SK-N-SH treated with all-trans-retinoic acid at 6 μM for 48 hours (cell line): ENCODE measurements around the gene ABCA9.

Experiments used
- ARNTL ChIP-seq: fragments of 450-650 bp; formaldehyde crosslinking; IDR thresholded peaks from 2 replicates; pipeline ENCODE4 v1.5.0; 2020; ENCODE audit warnings: low read depth, mild to moderate bottlenecking, moderate library complexity, borderline replicate concordance
- BACH2 ChIP-seq: fragments of 250-450 bp; sonication (Bioruptor Pico); IDR thresholded peaks from 2 replicates; pipeline ENCODE4 v1.9.0; 2021; ENCODE audit warnings: mild to moderate bottlenecking, borderline replicate concordance
- CREB5 ChIP-seq: fragments of 250-450 bp; sonication (Bioruptor Pico); IDR thresholded peaks from 2 replicates; pipeline ENCODE4 v1.5.1; 2020; ENCODE audit warnings: low read depth, mild to moderate bottlenecking, moderate library complexity
- GLIS3 ChIP-seq: fragments of 250-450 bp; sonication (Bioruptor Pico); IDR thresholded peaks from 2 replicates; pipeline ENCODE4 v1.5.0; 2020; ENCODE audit warnings: mild to moderate bottlenecking, moderate library complexity
- ISL1 ChIP-seq: fragments of 250-450 bp; sonication (Bioruptor Pico); IDR thresholded peaks from 2 replicates; pipeline ENCODE4 v2.1.2; 2022; ENCODE audit warnings: mild to moderate bottlenecking, moderate library complexity
- OSR1 ChIP-seq: fragments of 250-450 bp; sonication (Bioruptor Pico); IDR thresholded peaks from 2 replicates; pipeline ENCODE4 v1.8.0; 2022; ENCODE audit warnings: moderate library complexity, mild to moderate bottlenecking, inconsistent platforms
- PATZ1 ChIP-seq: fragments of 250-450 bp; sonication (Bioruptor Pico); IDR thresholded peaks from 2 replicates; pipeline ENCODE4 v1.8.0; 2020; ENCODE audit warnings: mild to moderate bottlenecking, moderate library complexity, borderline replicate concordance
- PPARA ChIP-seq: fragments of 250-450 bp; sonication (Bioruptor Pico); IDR thresholded peaks from 2 replicates; pipeline ENCODE4 v1.5.0; 2020; ENCODE audit warnings: mild to moderate bottlenecking, borderline replicate concordance
- SNAI2 ChIP-seq: fragments of 250-450 bp; sonication (Bioruptor Pico); IDR thresholded peaks from 2 replicates; pipeline ENCODE4 v1.5.0; 2020; ENCODE audit warnings: mild to moderate bottlenecking, moderate library complexity
- ZFP3 ChIP-seq: fragments of 250-450 bp; sonication (Bioruptor Pico); IDR thresholded peaks from 2 replicates; pipeline ENCODE4 v1.5.0; 2020; ENCODE audit warnings: mild to moderate bottlenecking, moderate library complexity
- ZNF565 ChIP-seq: fragments of 450-650 bp; formaldehyde crosslinking; conservative IDR thresholded peaks from 2 replicates; pipeline ENCODE4 v1.5.0; 2020; ENCODE audit warnings: low read depth, mild to moderate bottlenecking, moderate library complexity
- ZNF70 ChIP-seq: fragments of 450-650 bp; formaldehyde crosslinking; IDR thresholded peaks from 2 replicates; pipeline ENCODE4 v1.5.0; 2020; ENCODE audit warnings: mild to moderate bottlenecking, moderate library complexity
- TF ChIP-seq, protein P1 (sequence below): fragments of 250-450 bp; sonication (Bioruptor Pico); IDR thresholded peaks from 2 replicates; pipeline ENCODE4 v1.8.0; 2021; ENCODE audit warnings: low read depth, mild to moderate bottlenecking, moderate library complexity, borderline replicate concordance
- TF ChIP-seq, protein P2 (sequence below): fragments of 250-450 bp; sonication (Bioruptor Pico); IDR thresholded peaks from 2 replicates; pipeline ENCODE4 v1.5.0; 2020; ENCODE audit warnings: mild to moderate bottlenecking, moderate library complexity

DNA sequence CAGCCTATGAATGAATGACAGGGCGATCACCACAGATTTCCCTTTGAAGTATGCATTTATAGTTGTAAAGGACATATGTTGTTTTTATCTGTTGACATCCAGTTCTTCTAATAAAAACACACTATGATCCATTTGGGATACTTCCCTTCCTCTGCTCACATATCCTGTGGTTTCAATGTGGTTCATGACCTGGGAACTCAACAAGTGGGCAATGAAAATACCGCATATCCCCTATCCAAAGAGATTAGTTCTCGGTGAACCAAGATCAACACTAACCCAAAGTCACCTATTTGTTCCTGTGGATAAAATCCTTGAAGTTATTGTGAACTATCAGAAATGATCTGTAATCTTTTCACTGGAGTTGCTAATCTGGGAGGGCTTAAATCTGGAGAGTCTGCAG is 121.5 kb downstream of the ABCA9 start:
- TF ChIP-seq GLIS3 (CRISPR knock-in tag), result no peak
- TF ChIP-seq ARNTL (CRISPR knock-in tag), result no peak
- TF ChIP-seq, protein P1, sequence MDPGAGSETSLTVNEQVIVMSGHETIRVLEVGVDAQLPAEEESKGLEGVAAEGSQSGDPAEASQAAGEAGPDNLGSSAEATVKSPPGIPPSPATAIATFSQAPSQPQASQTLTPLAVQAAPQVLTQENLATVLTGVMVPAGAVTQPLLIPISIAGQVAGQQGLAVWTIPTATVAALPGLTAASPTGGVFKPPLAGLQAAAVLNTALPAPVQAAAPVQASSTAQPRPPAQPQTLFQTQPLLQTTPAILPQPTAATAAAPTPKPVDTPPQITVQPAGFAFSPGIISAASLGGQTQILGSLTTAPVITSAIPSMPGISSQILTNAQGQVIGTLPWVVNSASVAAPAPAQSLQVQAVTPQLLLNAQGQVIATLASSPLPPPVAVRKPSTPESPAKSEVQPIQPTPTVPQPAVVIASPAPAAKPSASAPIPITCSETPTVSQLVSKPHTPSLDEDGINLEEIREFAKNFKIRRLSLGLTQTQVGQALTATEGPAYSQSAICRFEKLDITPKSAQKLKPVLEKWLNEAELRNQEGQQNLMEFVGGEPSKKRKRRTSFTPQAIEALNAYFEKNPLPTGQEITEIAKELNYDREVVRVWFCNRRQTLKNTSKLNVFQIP, result no peak
- TF ChIP-seq PATZ1, result no peak
- no peak for TF ChIP-seq ZNF70 (CRISPR knock-in tag)
- no peak for TF ChIP-seq ZNF565 (CRISPR knock-in tag)
- no peak for TF ChIP-seq SNAI2 (CRISPR knock-in tag)
- no peak for TF ChIP-seq CREB5 (CRISPR knock-in tag)
- TF ChIP-seq, protein P2, sequence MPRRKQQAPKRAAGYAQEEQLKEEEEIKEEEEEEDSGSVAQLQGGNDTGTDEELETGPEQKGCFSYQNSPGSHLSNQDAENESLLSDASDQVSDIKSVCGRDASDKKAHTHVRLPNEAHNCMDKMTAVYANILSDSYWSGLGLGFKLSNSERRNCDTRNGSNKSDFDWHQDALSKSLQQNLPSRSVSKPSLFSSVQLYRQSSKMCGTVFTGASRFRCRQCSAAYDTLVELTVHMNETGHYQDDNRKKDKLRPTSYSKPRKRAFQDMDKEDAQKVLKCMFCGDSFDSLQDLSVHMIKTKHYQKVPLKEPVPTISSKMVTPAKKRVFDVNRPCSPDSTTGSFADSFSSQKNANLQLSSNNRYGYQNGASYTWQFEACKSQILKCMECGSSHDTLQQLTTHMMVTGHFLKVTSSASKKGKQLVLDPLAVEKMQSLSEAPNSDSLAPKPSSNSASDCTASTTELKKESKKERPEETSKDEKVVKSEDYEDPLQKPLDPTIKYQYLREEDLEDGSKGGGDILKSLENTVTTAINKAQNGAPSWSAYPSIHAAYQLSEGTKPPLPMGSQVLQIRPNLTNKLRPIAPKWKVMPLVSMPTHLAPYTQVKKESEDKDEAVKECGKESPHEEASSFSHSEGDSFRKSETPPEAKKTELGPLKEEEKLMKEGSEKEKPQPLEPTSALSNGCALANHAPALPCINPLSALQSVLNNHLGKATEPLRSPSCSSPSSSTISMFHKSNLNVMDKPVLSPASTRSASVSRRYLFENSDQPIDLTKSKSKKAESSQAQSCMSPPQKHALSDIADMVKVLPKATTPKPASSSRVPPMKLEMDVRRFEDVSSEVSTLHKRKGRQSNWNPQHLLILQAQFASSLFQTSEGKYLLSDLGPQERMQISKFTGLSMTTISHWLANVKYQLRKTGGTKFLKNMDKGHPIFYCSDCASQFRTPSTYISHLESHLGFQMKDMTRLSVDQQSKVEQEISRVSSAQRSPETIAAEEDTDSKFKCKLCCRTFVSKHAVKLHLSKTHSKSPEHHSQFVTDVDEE (CRISPR knock-in tag), result no peak
- no peak for TF ChIP-seq BACH2 (CRISPR knock-in tag)
- TF ChIP-seq ISL1, result no peak
- TF ChIP-seq ZFP3 (CRISPR knock-in tag), result no peak
- TF ChIP-seq PPARA, result no peak
- TF ChIP-seq OSR1 (CRISPR knock-in tag), result no peak
